ENCODE data around the gene TPM4.

TPM4 gene

GRCh38 chr19:16136185-16136999 is 60.1 kb downstream of the TPM4 start:
- Histone ChIP-seq H3K4me1 (ENCODE audit: control insufficient read depth, insufficient read depth, low read length) (no peaks in the 10 kb centered on the region), H3K9ac (ENCODE audit: low read length) (no peak overlapping the region), H3K4me3 (ENCODE audit: low read length) (no peak overlapping the region), H3K36me3 (ENCODE audit: control insufficient read depth, insufficient read depth, low read length, severe bottlenecking) (peaks cover 25% of the 10 kb centered on the region), H3K27me3 (replicated peaks; ENCODE audit: control insufficient read depth, insufficient read depth, low read length) (no peaks in the 10 kb centered on the region), H3K9me3 (ENCODE audit: control insufficient read depth, low read length) (no peaks in the 10 kb centered on the region)
- no peak for DNase-seq (ENCODE audit: low read depth)

- no peak overlapping the region for H3K4me3 ChIP-seq (ENCODE audit: low read length)
- no peaks in the 10 kb centered on the region for H3K9me3 ChIP-seq (ENCODE audit: control insufficient read depth, low read length)
- peaks cover 6% of the 10 kb centered on the region for H3K27me3 ChIP-seq (replicated peaks; ENCODE audit: control insufficient read depth, insufficient read depth, low read length)
- DNase-seq (ENCODE audit: low read depth) = no peak
- no peaks in the 10 kb centered on the region for H3K4me1 ChIP-seq (ENCODE audit: control insufficient read depth, insufficient read depth, low read length)
- H3K36me3 ChIP-seq (ENCODE audit: control insufficient read depth, insufficient read depth, low read length, severe bottlenecking) = no peaks in the 10 kb centered on the region
- H3K9ac ChIP-seq (ENCODE audit: low read length) = no peak overlapping the region
Measured at GRCh38 chr19:16139752-16140151, 63.5 kb downstream of the TPM4 start.

GRCh38 chr19:16141043-16141442 is 64.7 kb downstream of the TPM4 start:
- no peaks in the 10 kb centered on the region for H3K36me3 ChIP-seq (ENCODE audit: control insufficient read depth, insufficient read depth, low read length, severe bottlenecking)
- no peaks in the 10 kb centered on the region for H3K9me3 ChIP-seq (ENCODE audit: control insufficient read depth, low read length)
- no peak overlapping the region for H3K4me3 ChIP-seq (ENCODE audit: low read length)
- peaks cover 7% of the 10 kb centered on the region for H3K27me3 ChIP-seq (replicated peaks; ENCODE audit: control insufficient read depth, insufficient read depth, low read length)
- H3K4me1 ChIP-seq (ENCODE audit: control insufficient read depth, insufficient read depth, low read length) = no peaks in the 10 kb centered on the region
- no peak overlapping the region for H3K9ac ChIP-seq (ENCODE audit: low read length)
- no peak for DNase-seq (ENCODE audit: low read depth)

- Histone ChIP-seq H3K36me3 (ENCODE audit: control insufficient read depth, insufficient read depth, low read length, severe bottlenecking) (no peaks in the 10 kb centered on the region), H3K9ac (ENCODE audit: low read length) (no peak overlapping the region), H3K4me1 (ENCODE audit: control insufficient read depth, insufficient read depth, low read length) (no peaks in the 10 kb centered on the region), H3K9me3 (ENCODE audit: control insufficient read depth, low read length) (no peaks in the 10 kb centered on the region), H3K4me3 (ENCODE audit: low read length) (no peak overlapping the region), H3K27me3 (replicated peaks; ENCODE audit: control insufficient read depth, insufficient read depth, low read length) (peaks cover 11% of the 10 kb centered on the region)
- DNase-seq (ENCODE audit: low read depth) = no peak
Measured at GRCh38 chr19:16142032-16142580, 65.8 kb downstream of the TPM4 start.

- Histone ChIP-seq H3K9ac (ENCODE audit: low read length) (no peak within 1 kb of the TSS), H3K36me3 (ENCODE audit: control insufficient read depth, insufficient read depth, low read length, severe bottlenecking) (no peaks in the 10 kb centered on the region), H3K27me3 (replicated peaks; ENCODE audit: control insufficient read depth, insufficient read depth, low read length) (peaks cover 11% of the 10 kb centered on the region), H3K4me3 (ENCODE audit: low read length) (no peak within 1 kb of the TSS), H3K9me3 (ENCODE audit: control insufficient read depth, low read length) (no peaks in the 10 kb centered on the region), H3K4me1 (ENCODE audit: control insufficient read depth, insufficient read depth, low read length) (no peaks in the 10 kb centered on the region)
- DNase-seq (ENCODE audit: low read depth) = no peak
Measured at GRCh38 chr19:16143399-16144215, 67.3 kb downstream of the TPM4 start, which contains the start of gene HSH2D. HSH2D (plus strand) TSS chr19:16143685; CDS start chr19:16148751, 5,066 bp downstream.

GRCh38 chr19:16144216-16144581 is 67.9 kb downstream of the TPM4 start:
- H3K4me1 ChIP-seq (ENCODE audit: control insufficient read depth, insufficient read depth, low read length) = no peaks in the 10 kb centered on the region
- H3K9me3 ChIP-seq (ENCODE audit: control insufficient read depth, low read length) = no peaks in the 10 kb centered on the region
- peaks cover 11% of the 10 kb centered on the region for H3K27me3 ChIP-seq (replicated peaks; ENCODE audit: control insufficient read depth, insufficient read depth, low read length)
- H3K4me3 ChIP-seq (ENCODE audit: low read length) = no peak overlapping the region
- DNase-seq (ENCODE audit: low read depth) = no peak
- no peak overlapping the region for H3K9ac ChIP-seq (ENCODE audit: low read length)
- H3K36me3 ChIP-seq (ENCODE audit: control insufficient read depth, insufficient read depth, low read length, severe bottlenecking) = no peaks in the 10 kb centered on the region

- no peaks in the 10 kb centered on the region for H3K36me3 ChIP-seq (ENCODE audit: control insufficient read depth, insufficient read depth, low read length, severe bottlenecking)
- no peak for DNase-seq (ENCODE audit: low read depth)
- H3K4me1 ChIP-seq (ENCODE audit: control insufficient read depth, insufficient read depth, low read length) = no peaks in the 10 kb centered on the region
- H3K9ac ChIP-seq (ENCODE audit: low read length) = no peak overlapping the region
- H3K4me3 ChIP-seq (ENCODE audit: low read length) = no peak overlapping the region
- peaks cover 11% of the 10 kb centered on the region for H3K27me3 ChIP-seq (replicated peaks; ENCODE audit: control insufficient read depth, insufficient read depth, low read length)
- no peaks in the 10 kb centered on the region for H3K9me3 ChIP-seq (ENCODE audit: control insufficient read depth, low read length)
Measured at GRCh38 chr19:16146112-16146511, 69.8 kb downstream of the TPM4 start.

- no peak overlapping the region for H3K4me3 ChIP-seq (ENCODE audit: low read length)
Measured at GRCh38 chr19:16148443-16149229, 72.3 kb downstream of the TPM4 start.

More at GRCh38 chr19:16148443-16149229, 72.3 kb downstream of the TPM4 start:
- H3K9me3 ChIP-seq (ENCODE audit: control insufficient read depth, low read length) = no peaks in the 10 kb centered on the region
- DNase-seq (ENCODE audit: low read depth) = no peak
- H3K36me3 ChIP-seq (ENCODE audit: control insufficient read depth, insufficient read depth, low read length, severe bottlenecking) = no peaks in the 10 kb centered on the region
- H3K9ac ChIP-seq (ENCODE audit: low read length) = no peak overlapping the region
- peaks cover 7% of the 10 kb centered on the region for H3K27me3 ChIP-seq (replicated peaks; ENCODE audit: control insufficient read depth, insufficient read depth, low read length)
- no peaks in the 10 kb centered on the region for H3K4me1 ChIP-seq (ENCODE audit: control insufficient read depth, insufficient read depth, low read length)

All from adipocyte (in vitro differentiated cells).